ENCODE measurements around the gene PTMS. TPM values are rescaled to one million over a fixed set of nuclear protein-coding genes. Genes with fewer than 3 reads are reported as not detected.

PTMS gene
- total and polyA plus RNA-seq, 2 experiments from 2014 or later = 180 to 315 TPM

DNA sequence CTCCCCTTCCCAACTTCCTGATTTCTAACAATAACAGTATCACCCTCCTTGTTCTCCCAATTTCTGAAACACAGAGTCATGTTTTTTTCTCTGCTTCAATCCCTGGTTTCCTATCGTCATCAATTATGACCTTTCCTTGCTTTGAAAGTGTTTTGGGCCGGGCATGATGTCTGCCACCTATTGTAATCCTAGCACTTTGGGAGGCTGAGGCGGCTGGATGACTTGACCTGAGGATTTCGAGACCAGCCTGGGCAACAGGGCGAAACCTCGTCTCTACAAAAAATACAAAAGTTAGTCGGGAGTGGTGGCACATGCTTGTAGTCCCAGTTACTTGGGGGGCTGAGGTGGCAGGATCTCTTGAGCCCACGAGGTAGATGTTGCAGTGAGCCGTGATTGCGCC is 42.9 kb downstream of the PTMS start:
- H3K27ac ChIP-seq = no peak overlapping the region
- no peak overlapping the region for H3K4me3 ChIP-seq
- H3K9me3 ChIP-seq (ENCODE audit: low read depth) = no peaks in the 10 kb centered on the region
- TF ChIP-seq EZH2phosphoT487 (IDR thresholded peaks at IDR 0.05; ENCODE audit: low read depth, severe bottlenecking, unreplicated experiment) (no peak), EZH2 (IDR thresholded peaks at IDR 0.05; ENCODE audit: borderline replicate concordance) (no peak)
- TF ChIP-seq, protein P1, sequence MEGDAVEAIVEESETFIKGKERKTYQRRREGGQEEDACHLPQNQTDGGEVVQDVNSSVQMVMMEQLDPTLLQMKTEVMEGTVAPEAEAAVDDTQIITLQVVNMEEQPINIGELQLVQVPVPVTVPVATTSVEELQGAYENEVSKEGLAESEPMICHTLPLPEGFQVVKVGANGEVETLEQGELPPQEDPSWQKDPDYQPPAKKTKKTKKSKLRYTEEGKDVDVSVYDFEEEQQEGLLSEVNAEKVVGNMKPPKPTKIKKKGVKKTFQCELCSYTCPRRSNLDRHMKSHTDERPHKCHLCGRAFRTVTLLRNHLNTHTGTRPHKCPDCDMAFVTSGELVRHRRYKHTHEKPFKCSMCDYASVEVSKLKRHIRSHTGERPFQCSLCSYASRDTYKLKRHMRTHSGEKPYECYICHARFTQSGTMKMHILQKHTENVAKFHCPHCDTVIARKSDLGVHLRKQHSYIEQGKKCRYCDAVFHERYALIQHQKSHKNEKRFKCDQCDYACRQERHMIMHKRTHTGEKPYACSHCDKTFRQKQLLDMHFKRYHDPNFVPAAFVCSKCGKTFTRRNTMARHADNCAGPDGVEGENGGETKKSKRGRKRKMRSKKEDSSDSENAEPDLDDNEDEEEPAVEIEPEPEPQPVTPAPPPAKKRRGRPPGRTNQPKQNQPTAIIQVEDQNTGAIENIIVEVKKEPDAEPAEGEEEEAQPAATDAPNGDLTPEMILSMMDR (IDR thresholded peaks at IDR 0.05; ENCODE audit: poor library complexity) = no peak
- no peak overlapping the region for H3K4me2 ChIP-seq
- H3K4me1 ChIP-seq (ENCODE audit: insufficient read depth) = no peaks in the 10 kb centered on the region
- WGBS (ENCODE audit: low lambda C conversion rate, missing lambda C conversion rate) = 77% methylated on average over 10 of the region's 10 CpGs
- H2AFZ ChIP-seq = no peak overlapping the region
- H3K9me2 ChIP-seq (replicated peaks; ENCODE audit: insufficient read depth) = no peaks in the 10 kb centered on the region
- H4K20me1 ChIP-seq (ENCODE audit: insufficient read depth, poor library complexity, severe bottlenecking) = no peaks in the 10 kb centered on the region
- no peaks in the 10 kb centered on the region for H3K27me3 ChIP-seq
- H3K79me2 ChIP-seq = no peaks in the 10 kb centered on the region
- no peaks in the 10 kb centered on the region for H3K36me3 ChIP-seq (replicated peaks; ENCODE audit: insufficient read depth, low read depth)
- DNase-seq (ENCODE audit: low spot score) = no peak

DNA sequence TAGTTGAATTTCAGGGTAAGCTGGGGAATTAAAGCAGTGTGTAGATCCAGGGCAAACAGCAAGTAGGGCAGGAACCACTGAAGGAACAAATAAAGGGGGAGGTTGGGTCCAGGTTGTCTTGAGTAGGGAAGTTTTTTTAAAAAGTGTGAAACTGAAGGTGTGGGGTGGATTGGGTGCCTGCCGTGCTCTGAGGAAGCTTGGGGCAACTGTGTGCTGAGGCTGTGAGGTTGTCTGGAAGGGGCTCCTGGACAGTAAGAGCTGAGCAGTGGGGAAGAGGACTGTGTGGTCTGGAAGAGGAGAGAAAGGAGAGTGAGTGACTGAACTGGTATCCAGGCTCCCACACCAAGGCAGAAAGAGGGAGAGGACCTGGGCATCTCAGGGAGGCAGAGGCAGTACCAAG is 44.6 kb downstream of the PTMS start:
- Histone ChIP-seq H2AFZ (no peak overlapping the region), H3K4me3 (no peak overlapping the region), H3K4me2 (no peak overlapping the region), H4K20me1 (ENCODE audit: insufficient read depth, poor library complexity, severe bottlenecking) (no peaks in the 10 kb centered on the region), H3K79me2 (no peaks in the 10 kb centered on the region), H3K27me3 (no peaks in the 10 kb centered on the region), H3K4me1 (ENCODE audit: insufficient read depth) (no peaks in the 10 kb centered on the region), H3K36me3 (replicated peaks; ENCODE audit: insufficient read depth, low read depth) (no peaks in the 10 kb centered on the region), H3K9me3 (ENCODE audit: low read depth) (no peaks in the 10 kb centered on the region), H3K27ac (no peak overlapping the region), H3K9me2 (replicated peaks; ENCODE audit: insufficient read depth) (no peaks in the 10 kb centered on the region)
- TF ChIP-seq EZH2 (IDR thresholded peaks at IDR 0.05; ENCODE audit: borderline replicate concordance) (no peak), EZH2phosphoT487 (IDR thresholded peaks at IDR 0.05; ENCODE audit: low read depth, severe bottlenecking, unreplicated experiment) (no peak)
- TF ChIP-seq, protein P1 (IDR thresholded peaks at IDR 0.05; ENCODE audit: poor library complexity) = no peak
- DNase-seq (ENCODE audit: low spot score) = no peak
- 56% methylated on average over 1 of the region's 1 CpG for WGBS (ENCODE audit: low lambda C conversion rate, missing lambda C conversion rate)

DNA sequence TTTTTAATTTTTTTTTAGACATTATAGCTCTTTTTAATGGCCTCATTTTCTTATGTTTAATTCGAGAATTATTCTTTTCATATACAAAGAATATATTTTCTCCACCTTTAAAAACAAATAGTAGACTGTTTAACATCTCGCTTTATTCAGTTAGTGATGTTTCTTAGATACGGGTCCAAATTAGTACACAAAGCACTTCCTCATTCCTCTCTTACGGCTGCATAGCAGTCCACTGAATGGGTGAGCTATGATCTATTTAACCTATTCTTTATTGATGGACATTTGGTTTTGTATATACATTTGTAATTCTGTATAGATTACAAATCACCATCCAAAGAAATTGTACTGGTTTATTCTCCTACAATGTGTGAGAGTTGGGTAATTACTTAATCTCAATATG is 47.2 kb downstream of the PTMS start:
- H3K27ac ChIP-seq = no peak overlapping the region
- H3K36me3 ChIP-seq (replicated peaks; ENCODE audit: insufficient read depth, low read depth) = no peaks in the 10 kb centered on the region
- H4K20me1 ChIP-seq (ENCODE audit: insufficient read depth, poor library complexity, severe bottlenecking) = no peaks in the 10 kb centered on the region
- no peak overlapping the region for H3K4me2 ChIP-seq
- no peaks in the 10 kb centered on the region for H3K4me1 ChIP-seq (ENCODE audit: insufficient read depth)
- H3K27me3 ChIP-seq = no peaks in the 10 kb centered on the region
- no peaks in the 10 kb centered on the region for H3K9me2 ChIP-seq (replicated peaks; ENCODE audit: insufficient read depth)
- WGBS (ENCODE audit: low lambda C conversion rate, missing lambda C conversion rate) = 71% methylated on average over 4 of the region's 4 CpGs
- H3K4me3 ChIP-seq = no peak overlapping the region
- no peak for DNase-seq (ENCODE audit: low spot score)
- no peaks in the 10 kb centered on the region for H3K9me3 ChIP-seq (ENCODE audit: low read depth)
- TF ChIP-seq EZH2 (IDR thresholded peaks at IDR 0.05; ENCODE audit: borderline replicate concordance) (no peak), EZH2phosphoT487 (IDR thresholded peaks at IDR 0.05; ENCODE audit: low read depth, severe bottlenecking, unreplicated experiment) (no peak)
- TF ChIP-seq, protein P1 (IDR thresholded peaks at IDR 0.05; ENCODE audit: poor library complexity) = no peak
- no peak overlapping the region for H2AFZ ChIP-seq
- no peaks in the 10 kb centered on the region for H3K79me2 ChIP-seq

DNA sequence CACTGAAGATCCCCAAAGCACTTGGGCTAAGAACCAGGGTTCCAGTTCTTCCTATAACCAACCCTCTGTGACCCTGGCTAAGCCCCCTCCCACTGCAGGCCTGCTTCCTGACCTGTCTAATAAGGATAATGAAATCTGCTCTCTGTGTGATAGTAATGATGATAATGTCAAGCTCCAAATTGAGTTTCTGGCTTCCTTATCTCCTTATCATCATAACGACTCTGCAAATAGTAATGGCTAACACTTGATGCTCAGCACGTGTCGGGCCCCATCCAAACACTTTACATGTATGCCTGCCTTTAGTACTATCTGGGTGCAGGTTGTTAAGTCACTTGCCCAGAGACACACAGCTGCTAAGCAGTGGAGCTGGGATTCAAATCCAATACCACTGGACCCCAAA is 50.4 kb downstream of the PTMS start:
- H3K79me2 ChIP-seq = no peaks in the 10 kb centered on the region
- no peaks in the 10 kb centered on the region for H3K9me3 ChIP-seq (ENCODE audit: low read depth)
- H3K27ac ChIP-seq = no peak overlapping the region

More for the DNA sequence above, 50.4 kb downstream of the PTMS start:
- H4K20me1 ChIP-seq (ENCODE audit: insufficient read depth, poor library complexity, severe bottlenecking) = no peaks in the 10 kb centered on the region
- 40% methylated on average over 3 of the region's 3 CpGs for WGBS (ENCODE audit: low lambda C conversion rate, missing lambda C conversion rate)
- H3K4me2 ChIP-seq = no peak overlapping the region
- no peaks in the 10 kb centered on the region for H3K36me3 ChIP-seq (replicated peaks; ENCODE audit: insufficient read depth, low read depth)
- no peaks in the 10 kb centered on the region for H3K27me3 ChIP-seq
- no peak overlapping the region for H2AFZ ChIP-seq
- no peaks in the 10 kb centered on the region for H3K9me2 ChIP-seq (replicated peaks; ENCODE audit: insufficient read depth)
- no peak for DNase-seq (ENCODE audit: low spot score)
- H3K4me1 ChIP-seq (ENCODE audit: insufficient read depth) = peaks cover 10% of the 10 kb centered on the region
- no peak for TF ChIP-seq EZH2phosphoT487 (IDR thresholded peaks at IDR 0.05; ENCODE audit: low read depth, severe bottlenecking, unreplicated experiment)
- TF ChIP-seq, protein P1 (IDR thresholded peaks at IDR 0.05; ENCODE audit: poor library complexity) = no peak
- no peak for TF ChIP-seq EZH2 (IDR thresholded peaks at IDR 0.05; ENCODE audit: borderline replicate concordance)
- H3K4me3 ChIP-seq = no peak overlapping the region
